HG03196 (cell line): ENCODE results near the gene GTF2IRD2.
"Not testable (repeated sequence)": the region's sequence is repeated elsewhere in the genome, so short reads cannot be mapped to it uniquely, and the experiment has no call there.

Source experiments
- ATAC-seq: cut with Tn5 transposase; IDR thresholded peaks from one replicate; pipeline ENCODE4 v1.9.1; 2021; ENCODE audit not compliant: unreplicated experiment

The GTF2IRD2 gene

GRCh38 chr7:74788369-74789150, 62.8 kb downstream of the GTF2IRD2 start:
- ATAC-seq, result peak; percentile 88

- not testable (repeated sequence) for ATAC-seq
These were observed 67.8 kb downstream of the GTF2IRD2 start for GRCh38 chr7:74783595-74783994.

- not testable (repeated sequence) for ATAC-seq
These were observed 69.7 kb downstream of the GTF2IRD2 start for GRCh38 chr7:74781746-74782145.

- ATAC-seq, result not testable (repeated sequence)
These were observed 72.4 kb downstream of the GTF2IRD2 start for GRCh38 chr7:74779053-74779452.

GRCh38 chr7:74775111-74775510, 76.3 kb downstream of the GTF2IRD2 start:
- not testable (repeated sequence) for ATAC-seq

- ATAC-seq, result peak; percentile 79
These were observed 77.3 kb downstream of the GTF2IRD2 start, which contains the start of gene NCF1 for GRCh38 chr7:74773760-74774750. TSS of gene NCF1 (plus strand) at chr7:74774011. CDS start at chr7:74774032, 21 bp downstream.

- ATAC-seq, result not testable (repeated sequence)
These were observed 79.3 kb downstream of the GTF2IRD2 start for GRCh38 chr7:74772093-74772492.

GRCh38 chr7:74770062-74770461, 81.3 kb downstream of the GTF2IRD2 start:
- not testable (repeated sequence) for ATAC-seq

- not testable (repeated sequence) for ATAC-seq
These were observed 84.4 kb downstream of the GTF2IRD2 start for GRCh38 chr7:74766991-74767390.

GRCh38 chr7:74766509-74766908, 84.9 kb downstream of the GTF2IRD2 start:
- ATAC-seq, result not testable (repeated sequence)

- ATAC-seq, result not testable (repeated sequence)
These were observed 86.0 kb downstream of the GTF2IRD2 start for GRCh38 chr7:74765205-74765918.

GRCh38 chr7:74758982-74759381, 92.4 kb downstream of the GTF2IRD2 start:
- ATAC-seq, result not testable (repeated sequence)

- not testable (repeated sequence) for ATAC-seq
These were observed 93.1 kb downstream of the GTF2IRD2 start for GRCh38 chr7:74758268-74758667.

GRCh38 chr7:74756673-74757072, 94.7 kb downstream of the GTF2IRD2 start:
- not testable (repeated sequence) for ATAC-seq

GRCh38 chr7:74753921-74754482, 97.4 kb downstream of the GTF2IRD2 start:
- not testable (repeated sequence) for ATAC-seq
